ENCODE measurements around the gene TMUB2.
"Not testable (repeated sequence)": the region's sequence is repeated elsewhere in the genome, so short reads cannot be mapped to it uniquely, and the experiment has no call there.

- TF ChIP-seq, protein P1, sequence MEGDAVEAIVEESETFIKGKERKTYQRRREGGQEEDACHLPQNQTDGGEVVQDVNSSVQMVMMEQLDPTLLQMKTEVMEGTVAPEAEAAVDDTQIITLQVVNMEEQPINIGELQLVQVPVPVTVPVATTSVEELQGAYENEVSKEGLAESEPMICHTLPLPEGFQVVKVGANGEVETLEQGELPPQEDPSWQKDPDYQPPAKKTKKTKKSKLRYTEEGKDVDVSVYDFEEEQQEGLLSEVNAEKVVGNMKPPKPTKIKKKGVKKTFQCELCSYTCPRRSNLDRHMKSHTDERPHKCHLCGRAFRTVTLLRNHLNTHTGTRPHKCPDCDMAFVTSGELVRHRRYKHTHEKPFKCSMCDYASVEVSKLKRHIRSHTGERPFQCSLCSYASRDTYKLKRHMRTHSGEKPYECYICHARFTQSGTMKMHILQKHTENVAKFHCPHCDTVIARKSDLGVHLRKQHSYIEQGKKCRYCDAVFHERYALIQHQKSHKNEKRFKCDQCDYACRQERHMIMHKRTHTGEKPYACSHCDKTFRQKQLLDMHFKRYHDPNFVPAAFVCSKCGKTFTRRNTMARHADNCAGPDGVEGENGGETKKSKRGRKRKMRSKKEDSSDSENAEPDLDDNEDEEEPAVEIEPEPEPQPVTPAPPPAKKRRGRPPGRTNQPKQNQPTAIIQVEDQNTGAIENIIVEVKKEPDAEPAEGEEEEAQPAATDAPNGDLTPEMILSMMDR (conservative IDR thresholded peaks at IDR 0.05 in 1 of 2, IDR thresholded peaks at IDR 0.05 in 1 of 2; ENCODE audit: low read depth in 1 of 2, low read length in 2 of 2), result not testable (repeated sequence)
- not testable (repeated sequence) for TF ChIP-seq EZH2 (IDR thresholded peaks at IDR 0.05; ENCODE audit: low read length, missing control alignments)
Observed at GRCh38 chr17:44149066-44149465, 37.7 kb upstream of the TMUB2 start.

Measured in fibroblast of lung (primary cell).